NCI-H345 treated with DMSO at 0.1 percent for 48 hours (cell line): Measurements from ENCODE around the gene TET2.
"Not testable (repeated sequence)": the region's sequence is repeated elsewhere in the genome, so short reads cannot be mapped to it uniquely, and the experiment has no call there.

Experiments
- DNase-seq: peaks from one replicate; lab custom pipeline; 2025; ENCODE audit not compliant: unreplicated experiment; lab: John Stamatoyannopoulos, UW

The TET2 gene

GRCh38 chr4:105283501-105283900 lies 136.8 kb downstream of the TET2 start:
- no peak for DNase-seq

GRCh38 chr4:105288121-105288520 lies 141.4 kb downstream of the TET2 start:
- DNase-seq: no peak

GRCh38 chr4:105291925-105292324 lies 145.2 kb downstream of the TET2 start:
- DNase-seq: no peak

GRCh38 chr4:105293360-105293759 lies 146.7 kb downstream of the TET2 start:
- DNase-seq: no peak

- DNase-seq: no peak
Measured at GRCh38 chr4:105296672-105297071, 150.0 kb downstream of the TET2 start.

GRCh38 chr4:105299027-105299426 lies 152.4 kb downstream of the TET2 start:
- DNase-seq: not testable (repeated sequence)

- DNase-seq: no peak
Measured at GRCh38 chr4:105304085-105304484, 157.4 kb downstream of the TET2 start.

GRCh38 chr4:105305019-105305836 lies 158.6 kb downstream of the TET2 start:
- no peak for DNase-seq

GRCh38 chr4:105306158-105306781 lies 159.6 kb downstream of the TET2 start:
- DNase-seq: no peak

GRCh38 chr4:105306820-105307219 lies 160.1 kb downstream of the TET2 start:
- DNase-seq: no peak

GRCh38 chr4:105318486-105318885 lies 171.8 kb downstream of the TET2 start:
- no peak for DNase-seq

GRCh38 chr4:105327222-105327621 lies 180.5 kb downstream of the TET2 start:
- DNase-seq: no peak

GRCh38 chr4:105327956-105328355 lies 181.3 kb downstream of the TET2 start:
- DNase-seq: no peak

GRCh38 chr4:105329081-105329480 lies 182.4 kb downstream of the TET2 start:
- no peak for DNase-seq
